Astrocyte (in vitro differentiated cells and primary cell): ENCODE data around the gene RSF1. TPM values are rescaled to one million over a fixed set of nuclear protein-coding genes. Genes with fewer than 3 reads are reported as not detected.

ENCODE experiments used
- DNase-seq: peaks from one replicate; pipeline ENCODE4 v3.0.0-alpha.2; 2010; ENCODE audit warnings: low read depth
- FAIRE-seq: peaks from 2 replicates; lab custom pipeline; 2011; peaks lifted over from hg19 to GRCh38; lab: Jason Lieb, UNC
- H2AFZ ChIP-seq: 2 replicates; pipeline ENCODE4 v1.6.0; 2012; ENCODE audit warnings: low read depth, low read length, inconsistent platforms
- H3K27ac ChIP-seq: 2 replicates; pipeline ENCODE4 v1.5.1; 2011; ENCODE audit warnings: low read depth, low read length, inconsistent platforms
- H3K27me3 ChIP-seq: 2 replicates; pipeline ENCODE4 v1.6.0; 2011; ENCODE audit warnings: low read length, inconsistent platforms; ENCODE audit not compliant: insufficient read depth
- H3K36me3 ChIP-seq: 2 replicates; pipeline ENCODE4 v1.5.1; 2011; ENCODE audit warnings: low read length, inconsistent platforms; ENCODE audit not compliant: insufficient read depth
- H3K4me1 ChIP-seq: 2 replicates; pipeline ENCODE4 v1.5.1; 2011; ENCODE audit warnings: low read length, inconsistent platforms; ENCODE audit not compliant: insufficient read depth
- H3K4me2 ChIP-seq: 2 replicates; pipeline ENCODE4 v1.6.0; 2012; ENCODE audit warnings: low read length, inconsistent platforms
- H3K4me3 ChIP-seq: 2 replicates; pipeline ENCODE4 v1.5.1; 2011; ENCODE audit warnings: low read depth, mild to moderate bottlenecking, low read length, inconsistent platforms; ENCODE audit not compliant: insufficient read depth
- H3K79me2 ChIP-seq: 2 replicates; pipeline ENCODE4 v1.6.0; 2012; ENCODE audit warnings: mild to moderate bottlenecking, low read length, inconsistent platforms; ENCODE audit not compliant: insufficient read depth
- H3K9ac ChIP-seq: 2 replicates; pipeline ENCODE4 v1.6.0; 2012; ENCODE audit warnings: mild to moderate bottlenecking, low read length, inconsistent platforms
- H3K9me3 ChIP-seq: 2 replicates; pipeline ENCODE4 v1.5.1; 2012; ENCODE audit warnings: low read depth, mild to moderate bottlenecking, low read length, inconsistent platforms; ENCODE audit not compliant: insufficient read depth
- H4K20me1 ChIP-seq: 2 replicates; pipeline ENCODE4 v1.6.0; 2012; ENCODE audit warnings: low read length, inconsistent platforms; ENCODE audit not compliant: insufficient read depth
- H3K27ac Mint-ChIP-seq: one replicate; pipeline ENCODE4 v1.8.0; 2021; ENCODE audit warnings: mild to moderate bottlenecking, mixed read lengths; ENCODE audit not compliant: unreplicated experiment
- H3K27me3 Mint-ChIP-seq: one replicate; pipeline ENCODE4 v1.8.0; 2021; ENCODE audit warnings: low read depth, mixed read lengths; ENCODE audit not compliant: unreplicated experiment
- H3K36me3 Mint-ChIP-seq: one replicate; pipeline ENCODE4 v1.8.0; 2021; ENCODE audit warnings: low read depth, mixed read lengths; ENCODE audit not compliant: unreplicated experiment
- H3K4me1 Mint-ChIP-seq: one replicate; pipeline ENCODE4 v1.8.0; 2021; ENCODE audit warnings: low read depth, mixed read lengths; ENCODE audit not compliant: unreplicated experiment
- H3K4me3 Mint-ChIP-seq: one replicate; pipeline ENCODE4 v1.8.0; 2021; ENCODE audit warnings: mild to moderate bottlenecking, moderate library complexity, mixed read lengths; ENCODE audit not compliant: unreplicated experiment
- H3K9me3 Mint-ChIP-seq: one replicate; pipeline ENCODE4 v1.8.0; 2021; ENCODE audit warnings: mild to moderate bottlenecking, mixed read lengths; ENCODE audit not compliant: unreplicated experiment
- EZH2 ChIP-seq: IDR thresholded peaks from 2 replicates; pipeline ENCODE4 v1.6.1; 2012; ENCODE audit warnings: mild to moderate bottlenecking, low read length, inconsistent platforms; ENCODE audit not compliant: insufficient read depth
- total RNA-seq: library from RNA; stranded (reverse); gene quantifications from 2 replicates; pipeline ENCODE4 v1.2.1, GENCODE V29; 2021
- TF ChIP-seq, protein P1 (sequence below): IDR thresholded peaks from 2 replicates; pipeline ENCODE4 v1.5.1; 2011; ENCODE audit warnings: low read depth, mild to moderate bottlenecking, inconsistent platforms, low read length, moderate library complexity; ENCODE audit not compliant: insufficient read depth

RSF1 gene
- total RNA-seq, 1 donor from 2014 or later: 84.0 TPM

DNA sequence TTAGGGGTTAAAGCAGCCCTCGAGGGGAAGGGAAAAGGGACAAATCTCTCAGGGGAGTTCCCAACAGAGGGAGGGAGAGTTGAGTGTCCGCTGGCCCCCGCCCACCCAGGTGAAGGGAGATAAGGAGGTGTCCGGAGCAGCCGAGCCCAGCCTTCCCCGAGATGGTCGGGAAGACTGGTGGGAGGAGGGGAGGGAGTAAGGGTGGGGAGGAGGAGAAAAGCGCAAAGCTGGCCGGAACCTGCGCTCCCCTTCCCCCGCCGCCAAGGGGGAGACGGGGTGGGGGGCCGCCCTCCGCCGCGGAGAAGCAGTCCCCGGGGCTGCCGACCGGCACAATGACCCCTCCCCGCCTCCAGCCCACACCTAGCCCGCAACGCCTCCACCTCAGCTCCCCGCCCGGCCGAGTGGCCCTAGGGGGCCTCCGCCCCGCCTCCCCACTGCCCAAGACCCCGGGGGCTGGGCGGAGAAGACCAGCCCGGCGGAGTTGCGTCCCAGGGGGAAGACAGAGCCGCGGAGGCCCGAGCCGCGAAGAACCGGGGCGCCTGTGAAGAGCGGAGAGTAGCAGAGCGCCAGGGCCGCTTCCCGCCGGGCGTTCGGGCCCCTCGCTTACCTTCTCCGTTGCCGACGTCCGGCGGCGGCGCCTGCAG is 479 bp downstream of the RSF1 start:
- peak overlapping the region; percentile 91 for H3K4me2 ChIP-seq
- no peak for FAIRE-seq
- Mint-ChIP-seq H3K27ac (peak overlapping the region; percentile 82), H3K27me3 (no peaks in the 10 kb centered on the region), H3K4me3 (peak overlapping the region; percentile 99), H3K36me3 (no peaks in the 10 kb centered on the region), H3K4me1 (peaks cover 19% of the 10 kb centered on the region), H3K9me3 (no peaks in the 10 kb centered on the region)
- no peak for TF ChIP-seq EZH2
- TF ChIP-seq, protein P1, sequence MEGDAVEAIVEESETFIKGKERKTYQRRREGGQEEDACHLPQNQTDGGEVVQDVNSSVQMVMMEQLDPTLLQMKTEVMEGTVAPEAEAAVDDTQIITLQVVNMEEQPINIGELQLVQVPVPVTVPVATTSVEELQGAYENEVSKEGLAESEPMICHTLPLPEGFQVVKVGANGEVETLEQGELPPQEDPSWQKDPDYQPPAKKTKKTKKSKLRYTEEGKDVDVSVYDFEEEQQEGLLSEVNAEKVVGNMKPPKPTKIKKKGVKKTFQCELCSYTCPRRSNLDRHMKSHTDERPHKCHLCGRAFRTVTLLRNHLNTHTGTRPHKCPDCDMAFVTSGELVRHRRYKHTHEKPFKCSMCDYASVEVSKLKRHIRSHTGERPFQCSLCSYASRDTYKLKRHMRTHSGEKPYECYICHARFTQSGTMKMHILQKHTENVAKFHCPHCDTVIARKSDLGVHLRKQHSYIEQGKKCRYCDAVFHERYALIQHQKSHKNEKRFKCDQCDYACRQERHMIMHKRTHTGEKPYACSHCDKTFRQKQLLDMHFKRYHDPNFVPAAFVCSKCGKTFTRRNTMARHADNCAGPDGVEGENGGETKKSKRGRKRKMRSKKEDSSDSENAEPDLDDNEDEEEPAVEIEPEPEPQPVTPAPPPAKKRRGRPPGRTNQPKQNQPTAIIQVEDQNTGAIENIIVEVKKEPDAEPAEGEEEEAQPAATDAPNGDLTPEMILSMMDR: no peak
- peak overlapping the region; percentile 92 for H3K9ac ChIP-seq
- no peaks in the 10 kb centered on the region for H3K9me3 ChIP-seq
- no peaks in the 10 kb centered on the region for H3K4me1 ChIP-seq
- no peaks in the 10 kb centered on the region for H3K27me3 ChIP-seq
- peak overlapping the region; percentile 92 for H3K4me3 ChIP-seq
- H4K20me1 ChIP-seq: peaks cover 47% of the 10 kb centered on the region
- peak overlapping the region; percentile 68 for H2AFZ ChIP-seq
- H3K36me3 ChIP-seq: no peaks in the 10 kb centered on the region
- peak; percentile 19 for DNase-seq
- peaks cover 59% of the 10 kb centered on the region for H3K79me2 ChIP-seq
- H3K27ac ChIP-seq: peak overlapping the region; percentile 82

DNA sequence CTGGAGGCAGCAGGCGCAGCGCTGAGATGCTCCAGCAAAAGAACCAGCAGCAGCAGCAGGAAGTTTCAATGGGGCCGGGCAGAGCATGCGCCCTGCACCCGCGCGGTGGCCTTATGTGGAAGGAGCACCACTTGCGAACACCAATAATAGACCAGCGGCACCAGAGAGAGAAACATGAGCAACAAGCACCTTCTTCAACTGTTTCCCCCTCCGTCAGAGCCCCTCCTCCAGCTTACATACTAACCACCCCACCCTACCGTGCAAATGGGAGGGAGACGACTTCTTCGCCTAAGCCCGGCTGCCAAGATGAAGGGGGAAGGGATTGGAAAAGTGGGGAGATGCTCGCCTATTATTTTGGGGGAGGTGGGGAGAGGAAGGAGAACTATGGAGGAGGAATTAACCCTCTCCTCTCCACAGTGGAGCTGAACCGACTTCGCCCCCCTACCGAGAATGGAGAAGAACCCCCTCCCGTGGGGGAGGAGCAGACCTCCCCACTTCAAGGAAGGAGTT is 1.1 kb downstream of the RSF1 start:
- peak overlapping the region; percentile 92 for H3K9ac ChIP-seq
- FAIRE-seq (no peak), DNase-seq (peak; percentile 89)
- H3K27me3 Mint-ChIP-seq: no peaks in the 10 kb centered on the region
- peak overlapping the region; percentile 91 for H3K4me2 ChIP-seq
- peak overlapping the region; percentile 99 for H3K4me3 Mint-ChIP-seq
- H3K27ac Mint-ChIP-seq: peak overlapping the region; percentile 60
- peak overlapping the region; percentile 68 for H2AFZ ChIP-seq
- H3K9me3 Mint-ChIP-seq: peaks cover 3% of the 10 kb centered on the region
- peaks cover 53% of the 10 kb centered on the region for H4K20me1 ChIP-seq
- H3K27ac ChIP-seq: peak overlapping the region; percentile 82
- H3K79me2 ChIP-seq: peaks cover 64% of the 10 kb centered on the region
- H3K36me3 ChIP-seq: no peaks in the 10 kb centered on the region
- H3K9me3 ChIP-seq: no peaks in the 10 kb centered on the region
- no peaks in the 10 kb centered on the region for H3K36me3 Mint-ChIP-seq
- H3K27me3 ChIP-seq: no peaks in the 10 kb centered on the region
- H3K4me1 Mint-ChIP-seq: peaks cover 21% of the 10 kb centered on the region
- TF ChIP-seq EZH2: no peak
- TF ChIP-seq, protein P1: no peak
- H3K4me3 ChIP-seq: peak overlapping the region; percentile 92
- H3K4me1 ChIP-seq: no peaks in the 10 kb centered on the region

DNA sequence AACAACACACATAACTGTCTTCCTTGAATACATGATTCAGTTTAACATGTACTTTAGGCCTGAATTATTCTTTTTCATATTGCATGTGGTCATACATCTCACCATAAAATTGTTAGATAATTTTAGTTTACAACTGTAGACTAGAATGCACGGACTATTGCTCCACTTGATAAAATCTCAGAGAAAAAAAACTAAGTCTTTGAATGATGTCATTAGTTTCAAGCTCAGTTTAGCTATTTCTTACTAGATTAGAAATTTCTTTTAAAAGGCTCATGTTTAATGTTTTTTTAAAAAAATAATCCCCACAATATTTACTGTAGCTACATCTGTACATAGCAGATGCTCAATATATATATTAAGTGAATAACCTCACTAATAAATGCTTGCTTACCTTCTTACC is 5.1 kb downstream of the RSF1 start:
- DNase-seq (no peak), FAIRE-seq (no peak)
- Mint-ChIP-seq H3K4me3 (no peak overlapping the region), H3K4me1 (peaks cover 16% of the 10 kb centered on the region), H3K27me3 (no peaks in the 10 kb centered on the region), H3K36me3 (peaks cover 10% of the 10 kb centered on the region), H3K9me3 (peaks cover 3% of the 10 kb centered on the region), H3K27ac (no peak overlapping the region)
- Histone ChIP-seq H3K9ac (no peak overlapping the region), H4K20me1 (peaks cover 92% of the 10 kb centered on the region), H3K4me2 (no peak overlapping the region), H3K4me3 (no peak overlapping the region), H3K4me1 (no peaks in the 10 kb centered on the region), H3K9me3 (no peaks in the 10 kb centered on the region), H3K36me3 (peaks cover 4% of the 10 kb centered on the region), H3K79me2 (peaks cover 98% of the 10 kb centered on the region), H3K27ac (no peak overlapping the region), H2AFZ (no peak overlapping the region), H3K27me3 (no peaks in the 10 kb centered on the region)
- no peak for TF ChIP-seq EZH2
- TF ChIP-seq, protein P1: no peak
